Uterus (tissue), 2 donors: Measurements from ENCODE around the gene SLCO2B1.

ENCODE experiments used
- CTCF ChIP-seq, 4 experiments: fragments of 200-600 bp in 2 of 4; fragments of 450-650 bp in 2 of 4; sonication (generic) in 2 of 4; IDR thresholded peaks; one replicate each; pipeline ENCODE4 v1.5.1; 2016 to 2019; ENCODE audit warnings: antibody characterized with exemption in 4 of 4, mild to moderate bottlenecking in 2 of 4, moderate library complexity in 1 of 4
- POLR2A ChIP-seq, 2 donors: fragments of 450-650 bp; IDR thresholded peaks; one replicate each; pipeline ENCODE4 v1.6.1; 2016; ENCODE audit warnings: antibody characterized with exemption in 2 of 2, mild to moderate bottlenecking in 1 of 2, moderate library complexity in 1 of 2

- no peak for TF ChIP-seq CTCF (IDR thresholded peaks at IDR 0.05)
- TF ChIP-seq POLR2A (IDR thresholded peaks at IDR 0.05) = no peak
Observed at GRCh38 chr11:75135651-75136050, 15.3 kb upstream of the SLCO2B1 start.
